Esophagus muscularis mucosa (tissue), 4 donors: ENCODE measurements around the gene SCAP.

Experiments used
- EP300 ChIP-seq: sonication (generic); formaldehyde crosslinking; IDR thresholded peaks from one replicate; pipeline ENCODE4 v1.6.1; 2017; ENCODE audit warnings: antibody characterized with exemption
- POLR2A ChIP-seq: fragments of 450-650 bp; IDR thresholded peaks from one replicate; pipeline ENCODE4 v1.6.1; 2017; ENCODE audit warnings: antibody characterized with exemption, moderate library complexity, mild to moderate bottlenecking, low read depth
- POLR2AphosphoS5 ChIP-seq, 2 donors: sonication (generic); formaldehyde crosslinking; IDR thresholded peaks; one replicate each; pipeline ENCODE4 v1.6.1; 2017; ENCODE audit warnings: antibody characterized with exemption in 2 of 2
- TF ChIP-seq, protein P1 (sequence below), 3 experiments: fragments of 200-600 bp in 2 of 3; fragments of 450-650 bp in 1 of 3; sonication (generic) in 2 of 3; IDR thresholded peaks; one replicate each; pipeline ENCODE4 v1.5.1; 2017 to 2019; ENCODE audit warnings: antibody characterized with exemption in 3 of 3, mild to moderate bottlenecking in 2 of 3, moderate library complexity in 1 of 3

DNA sequence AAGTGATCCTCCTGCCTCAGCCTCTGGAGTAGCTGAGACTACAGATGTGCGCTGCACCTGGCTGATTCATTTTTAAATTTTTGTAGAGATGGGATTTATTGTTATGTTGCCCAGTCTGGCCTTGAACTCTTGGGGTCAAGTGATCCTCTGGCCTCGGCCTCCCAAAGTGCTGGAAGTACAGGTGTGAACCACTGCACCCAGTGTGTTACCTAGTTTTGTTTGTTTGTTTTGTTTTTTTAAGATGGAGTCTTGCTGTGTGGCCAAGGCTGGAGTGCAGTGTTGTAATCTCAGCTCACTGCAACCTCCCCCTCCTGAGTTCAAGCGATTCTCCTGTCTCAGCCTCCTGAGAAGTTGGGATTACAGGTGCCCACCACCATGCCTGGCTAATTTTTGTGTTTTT is 82.8 kb downstream of the SCAP start:
- TF ChIP-seq, protein P1, sequence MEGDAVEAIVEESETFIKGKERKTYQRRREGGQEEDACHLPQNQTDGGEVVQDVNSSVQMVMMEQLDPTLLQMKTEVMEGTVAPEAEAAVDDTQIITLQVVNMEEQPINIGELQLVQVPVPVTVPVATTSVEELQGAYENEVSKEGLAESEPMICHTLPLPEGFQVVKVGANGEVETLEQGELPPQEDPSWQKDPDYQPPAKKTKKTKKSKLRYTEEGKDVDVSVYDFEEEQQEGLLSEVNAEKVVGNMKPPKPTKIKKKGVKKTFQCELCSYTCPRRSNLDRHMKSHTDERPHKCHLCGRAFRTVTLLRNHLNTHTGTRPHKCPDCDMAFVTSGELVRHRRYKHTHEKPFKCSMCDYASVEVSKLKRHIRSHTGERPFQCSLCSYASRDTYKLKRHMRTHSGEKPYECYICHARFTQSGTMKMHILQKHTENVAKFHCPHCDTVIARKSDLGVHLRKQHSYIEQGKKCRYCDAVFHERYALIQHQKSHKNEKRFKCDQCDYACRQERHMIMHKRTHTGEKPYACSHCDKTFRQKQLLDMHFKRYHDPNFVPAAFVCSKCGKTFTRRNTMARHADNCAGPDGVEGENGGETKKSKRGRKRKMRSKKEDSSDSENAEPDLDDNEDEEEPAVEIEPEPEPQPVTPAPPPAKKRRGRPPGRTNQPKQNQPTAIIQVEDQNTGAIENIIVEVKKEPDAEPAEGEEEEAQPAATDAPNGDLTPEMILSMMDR (IDR thresholded peaks at IDR 0.05): no peak
- no peak for TF ChIP-seq POLR2A
- no peak for TF ChIP-seq POLR2AphosphoS5 (IDR thresholded peaks at IDR 0.05)
- no peak for TF ChIP-seq EP300
